Thoracic aorta (tissue), 2 donors: ENCODE data around the gene MED13L. TPM values are rescaled to one million over a fixed set of nuclear protein-coding genes. Genes with fewer than 3 reads are reported as not detected.

Experiments used
- ATAC-seq: fragments of 150-250 bp; one replicate; pipeline ENCODE4 v1.8.0; 2017; ENCODE audit warnings: low read depth; ENCODE audit not compliant: insufficient number of reproducible peaks, low FRiP score
- DNase-seq: peaks from one replicate; pipeline ENCODE4 v3.0.0-alpha.2; 2020; ENCODE audit warnings: low spot score
- H3K27ac ChIP-seq, 2 donors: fragments of 200-600 bp; sonication (generic); 1 replicate in 1 of 2; 2 replicates in 1 of 2; pipeline ENCODE4 v1.5.1; 2016; ENCODE audit warnings: mild to moderate bottlenecking in 2 of 2, moderate library complexity in 2 of 2
- H3K27me3 ChIP-seq: fragments of 200-600 bp; sonication (generic); replicated peaks from 2 replicates; pipeline ENCODE4 v1.6.0; 2016; ENCODE audit warnings: mild to moderate bottlenecking; ENCODE audit not compliant: insufficient read depth
- H3K36me3 ChIP-seq: fragments of 200-600 bp; sonication (generic); one replicate; pipeline ENCODE4 v1.5.1; 2016
- H3K4me1 ChIP-seq, 2 donors: fragments of 200-600 bp; sonication (generic); 1 replicate in 1 of 2; 2 replicates in 1 of 2; pipeline versions ENCODE4 v1.5.1 to v1.6.0; 2016; ENCODE audit warnings: low read depth in 2 of 2, mild to moderate bottlenecking in 1 of 2; ENCODE audit not compliant: control insufficient read depth in 1 of 2
- H3K4me3 ChIP-seq: fragments of 200-600 bp; sonication (generic); 2 replicates; pipeline ENCODE4 v1.5.1; 2016; ENCODE audit warnings: mild to moderate bottlenecking
- H3K9me3 ChIP-seq: fragments of 200-600 bp; sonication (generic); 2 replicates; pipeline ENCODE4 v1.5.1; 2016
- CTCF ChIP-seq: fragments of 200-600 bp; sonication (generic); IDR thresholded peaks from one replicate; pipeline ENCODE4 v1.5.1; 2019; ENCODE audit warnings: antibody characterized with exemption
- total RNA-seq, 2 donors: library from RNA; depleted of rRNA; stranded (reverse); fragments of >200 nt; gene quantifications; one replicate each; pipeline versions ENCODE4 v1.1.0 to v1.2.3, GENCODE V29; 2016

The MED13L gene
- total RNA-seq, 2 donors from 2014 or later = 186 to 221 TPM

GRCh38 chr12:116074686-116075085, 202.8 kb downstream of the MED13L start:
- ATAC-seq (no peak), DNase-seq (no peak)
- H3K9me3 ChIP-seq = no peaks in the 10 kb centered on the region
- H3K27ac ChIP-seq = no peak overlapping the region
- no peak overlapping the region for H3K4me3 ChIP-seq
- no peaks in the 10 kb centered on the region for H3K36me3 ChIP-seq
- no peak for TF ChIP-seq CTCF
- no peaks in the 10 kb centered on the region for H3K27me3 ChIP-seq
- peaks cover 2 to 9% of the 10 kb centered on the region in 2 donors for H3K4me1 ChIP-seq

- Histone ChIP-seq H3K9me3 (no peaks in the 10 kb centered on the region), H3K27ac (no peak overlapping the region), H3K36me3 (no peaks in the 10 kb centered on the region), H3K27me3 (no peaks in the 10 kb centered on the region), H3K4me1 (peaks cover 2 to 24% of the 10 kb centered on the region in 2 donors), H3K4me3 (no peak overlapping the region)
- no peak for ATAC-seq
- no peak for TF ChIP-seq CTCF
- DNase-seq = no peak
Observed at GRCh38 chr12:116071555-116072230, 205.8 kb downstream of the MED13L start.

GRCh38 chr12:116070444-116070843, 207.0 kb downstream of the MED13L start:
- DNase-seq (no peak), ATAC-seq (no peak)
- Histone ChIP-seq H3K27me3 (no peaks in the 10 kb centered on the region), H3K9me3 (no peaks in the 10 kb centered on the region), H3K4me3 (no peak overlapping the region), H3K4me1 (peaks cover 5 to 35% of the 10 kb centered on the region in 2 donors), H3K36me3 (no peaks in the 10 kb centered on the region), H3K27ac (no peak overlapping the region)
- TF ChIP-seq CTCF = no peak

- ATAC-seq = no peak
- no peaks in the 10 kb centered on the region for H3K9me3 ChIP-seq
- no peak for DNase-seq
- H3K27me3 ChIP-seq = no peaks in the 10 kb centered on the region
- no peak overlapping the region for H3K4me3 ChIP-seq
- no peak overlapping the region for H3K27ac ChIP-seq
- peaks cover 5 to 38% of the 10 kb centered on the region in 2 donors for H3K4me1 ChIP-seq
- TF ChIP-seq CTCF = no peak
- no peaks in the 10 kb centered on the region for H3K36me3 ChIP-seq
Observed at GRCh38 chr12:116069943-116070342, 207.6 kb downstream of the MED13L start.

- no peak for ATAC-seq
- Histone ChIP-seq H3K4me1 (peaks cover 3 to 38% of the 10 kb centered on the region in 2 donors), H3K9me3 (no peaks in the 10 kb centered on the region), H3K4me3 (no peak overlapping the region), H3K27me3 (no peaks in the 10 kb centered on the region), H3K27ac (no peak overlapping the region), H3K36me3 (no peaks in the 10 kb centered on the region)
- no peak for DNase-seq
- TF ChIP-seq CTCF = no peak
Observed at GRCh38 chr12:116068853-116069252, 208.6 kb downstream of the MED13L start.
